Hematopoietic multipotent progenitor cell treated with erythropoietin and hydrocortisone succinate and interleukin-3 and kit ligand, for 8 days (in vitro differentiated cells): ENCODE results near the gene LAGE3.

Experiments used
- DNase-seq: peaks from one replicate; pipeline ENCODE4 v3.0.0-alpha.2; 2015

The LAGE3 gene

GRCh38 chrX:154473683-154474082 is 5.4 kb downstream of the LAGE3 start:
- DNase-seq = no peak

- peak; percentile 76 for DNase-seq
These were observed 6.1 kb downstream of the LAGE3 start for GRCh38 chrX:154472685-154473632.

GRCh38 chrX:154471839-154472684 is 7.0 kb downstream of the LAGE3 start:
- DNase-seq = no peak

GRCh38 chrX:154470914-154471568 is 8.0 kb downstream of the LAGE3 start:
- peak; percentile 17 for DNase-seq

- DNase-seq = no peak
These were observed 8.6 kb downstream of the LAGE3 start for GRCh38 chrX:154470434-154470833.

- DNase-seq = no peak
These were observed 9.2 kb downstream of the LAGE3 start for GRCh38 chrX:154469880-154470279.

GRCh38 chrX:154469114-154469513 is 10.0 kb downstream of the LAGE3 start:
- DNase-seq = no peak

- no peak for DNase-seq
These were observed 10.9 kb downstream of the LAGE3 start for GRCh38 chrX:154468217-154468616.

GRCh38 chrX:154467556-154467955 is 11.5 kb downstream of the LAGE3 start:
- DNase-seq = no peak

GRCh38 chrX:154466907-154467306 is 12.2 kb downstream of the LAGE3 start:
- DNase-seq = no peak

GRCh38 chrX:154466036-154466435 is 13.0 kb downstream of the LAGE3 start:
- no peak for DNase-seq

- no peak for DNase-seq
These were observed 13.5 kb downstream of the LAGE3 start for GRCh38 chrX:154465601-154466000.

- DNase-seq = no peak
These were observed 14.2 kb downstream of the LAGE3 start for GRCh38 chrX:154464806-154465365.

GRCh38 chrX:154463611-154464220 is 15.4 kb downstream of the LAGE3 start:
- no peak for DNase-seq

- DNase-seq = no peak
These were observed 16.7 kb downstream of the LAGE3 start for GRCh38 chrX:154462396-154462795.

- no peak for DNase-seq
These were observed 18.8 kb downstream of the LAGE3 start for GRCh38 chrX:154460326-154460725.

- peak; percentile 6 for DNase-seq
These were observed 19.2 kb downstream of the LAGE3 start for GRCh38 chrX:154459832-154460231.

GRCh38 chrX:154458954-154459778 is 19.9 kb downstream of the LAGE3 start:
- peak; percentile 72 for DNase-seq

GRCh38 chrX:154458116-154458953 is 20.7 kb downstream of the LAGE3 start, which contains the start of gene PLXNA3:
PLXNA3 (plus strand) TSS chrX:154458281; CDS start chrX:154460184, 1,903 bp downstream.
- DNase-seq = peak; percentile 6

- peak; percentile 2 for DNase-seq
These were observed 21.5 kb downstream of the LAGE3 start for GRCh38 chrX:154457491-154458115.
